ENCODE measurements around the gene PDZD2. TPM values are rescaled to one million over a fixed set of nuclear protein-coding genes. Genes with fewer than 3 reads are reported as not detected.

The PDZD2 gene
- total RNA-seq, 1 donor from 2014 or later = 23.3 TPM

DNA sequence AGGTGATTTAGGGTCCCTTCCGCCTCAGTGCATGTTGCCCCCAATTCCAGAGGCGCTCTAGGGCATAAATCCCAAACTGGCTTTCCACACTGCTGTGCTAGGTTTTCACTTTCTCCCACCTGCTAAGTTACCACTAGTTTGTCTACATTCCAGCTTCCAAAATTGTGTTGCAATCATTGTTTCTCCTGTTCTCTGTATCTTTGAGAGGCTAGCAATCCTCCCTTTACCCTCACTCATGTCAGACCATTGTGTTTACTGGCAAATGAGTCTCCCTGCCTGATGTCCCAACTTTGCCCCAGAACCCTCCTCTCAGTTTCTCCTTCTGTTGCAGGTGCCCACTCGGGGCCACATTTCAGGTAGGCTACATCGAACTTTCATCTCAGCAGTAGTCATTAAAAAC is 221.3 kb downstream of the PDZD2 start:
- Mint-ChIP-seq H3K4me1 (ENCODE audit: low read depth, unreplicated experiment) (peaks cover 12% of the 10 kb centered on the region), H3K27ac (ENCODE audit: unreplicated experiment) (no peak overlapping the region), H3K4me3 (ENCODE audit: unreplicated experiment) (no peak overlapping the region), H3K9me3 (ENCODE audit: unreplicated experiment) (peaks cover 12% of the 10 kb centered on the region), H3K36me3 (ENCODE audit: unreplicated experiment) (peaks cover 22% of the 10 kb centered on the region), H3K27me3 (ENCODE audit: unreplicated experiment) (peaks cover 1% of the 10 kb centered on the region)
- TF ChIP-seq, protein P1, sequence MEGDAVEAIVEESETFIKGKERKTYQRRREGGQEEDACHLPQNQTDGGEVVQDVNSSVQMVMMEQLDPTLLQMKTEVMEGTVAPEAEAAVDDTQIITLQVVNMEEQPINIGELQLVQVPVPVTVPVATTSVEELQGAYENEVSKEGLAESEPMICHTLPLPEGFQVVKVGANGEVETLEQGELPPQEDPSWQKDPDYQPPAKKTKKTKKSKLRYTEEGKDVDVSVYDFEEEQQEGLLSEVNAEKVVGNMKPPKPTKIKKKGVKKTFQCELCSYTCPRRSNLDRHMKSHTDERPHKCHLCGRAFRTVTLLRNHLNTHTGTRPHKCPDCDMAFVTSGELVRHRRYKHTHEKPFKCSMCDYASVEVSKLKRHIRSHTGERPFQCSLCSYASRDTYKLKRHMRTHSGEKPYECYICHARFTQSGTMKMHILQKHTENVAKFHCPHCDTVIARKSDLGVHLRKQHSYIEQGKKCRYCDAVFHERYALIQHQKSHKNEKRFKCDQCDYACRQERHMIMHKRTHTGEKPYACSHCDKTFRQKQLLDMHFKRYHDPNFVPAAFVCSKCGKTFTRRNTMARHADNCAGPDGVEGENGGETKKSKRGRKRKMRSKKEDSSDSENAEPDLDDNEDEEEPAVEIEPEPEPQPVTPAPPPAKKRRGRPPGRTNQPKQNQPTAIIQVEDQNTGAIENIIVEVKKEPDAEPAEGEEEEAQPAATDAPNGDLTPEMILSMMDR (IDR thresholded peaks at IDR 0.05; ENCODE audit: partially characterized antibody, unreplicated experiment) = no peak
- no peak for DNase-seq

DNA sequence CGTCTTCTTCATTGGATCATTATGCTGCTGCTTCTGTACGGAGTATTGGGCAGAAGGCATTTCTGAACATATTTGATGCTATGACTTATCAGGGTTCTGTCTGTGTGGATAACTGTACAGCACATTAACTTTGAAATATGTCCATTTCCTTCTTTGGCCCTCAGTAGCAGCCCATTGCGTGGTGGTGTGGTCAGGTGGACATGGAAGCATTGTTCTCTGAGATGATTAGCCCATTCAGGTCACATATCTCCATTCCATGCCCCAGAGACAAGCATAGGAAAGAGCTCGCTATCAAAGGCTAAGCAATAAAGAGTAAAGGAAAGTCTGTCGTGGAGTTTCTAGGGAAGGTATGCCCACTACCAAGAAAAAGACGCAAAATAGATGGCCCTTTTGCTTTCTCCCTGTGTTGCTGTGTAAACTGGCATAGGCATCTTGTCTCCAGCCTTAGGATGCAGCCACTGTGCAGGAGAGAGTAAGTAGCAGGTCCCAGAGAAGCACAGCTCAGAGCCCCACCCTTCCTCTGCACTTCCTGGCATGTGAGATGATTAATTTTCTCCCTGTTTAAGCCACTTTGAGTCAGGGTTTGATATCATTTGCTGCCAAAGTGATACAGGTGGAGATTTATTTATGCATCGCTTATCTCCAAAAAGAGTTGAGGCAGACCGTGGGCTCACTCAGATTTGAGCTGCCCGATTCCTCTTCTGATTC is 221.9 kb downstream of the PDZD2 start:
- DNase-seq = no peak
- Mint-ChIP-seq H3K27ac (ENCODE audit: unreplicated experiment) (no peak overlapping the region), H3K36me3 (ENCODE audit: unreplicated experiment) (peaks cover 22% of the 10 kb centered on the region)

DNA sequence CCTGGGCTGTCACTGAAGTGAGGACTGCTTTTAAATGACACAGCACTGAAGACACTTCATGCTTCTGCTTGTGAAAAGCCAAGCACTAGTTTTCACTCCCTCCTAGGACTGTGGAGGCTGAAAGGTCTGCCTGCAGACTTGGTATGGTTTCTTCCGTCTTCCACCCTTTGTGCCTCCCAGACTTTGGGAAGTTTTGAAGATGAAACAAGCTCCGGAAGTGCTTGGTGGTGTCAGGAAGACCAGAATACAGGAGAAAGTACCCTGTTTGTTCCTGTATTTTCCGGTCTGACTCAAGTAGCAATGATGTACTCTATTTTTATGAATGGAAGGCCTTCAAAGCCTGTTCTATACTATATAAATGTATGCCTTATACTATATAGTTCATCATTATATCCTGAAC is 222.7 kb downstream of the PDZD2 start:
- Mint-ChIP-seq H3K4me1 (ENCODE audit: low read depth, unreplicated experiment) (peaks cover 9% of the 10 kb centered on the region), H3K27ac (ENCODE audit: unreplicated experiment) (no peak overlapping the region), H3K4me3 (ENCODE audit: unreplicated experiment) (no peak overlapping the region), H3K9me3 (ENCODE audit: unreplicated experiment) (peaks cover 12% of the 10 kb centered on the region), H3K36me3 (ENCODE audit: unreplicated experiment) (peaks cover 22% of the 10 kb centered on the region), H3K27me3 (ENCODE audit: unreplicated experiment) (peaks cover under 1% of the 10 kb centered on the region)
- TF ChIP-seq, protein P1 (IDR thresholded peaks at IDR 0.05; ENCODE audit: partially characterized antibody, unreplicated experiment) = no peak
- no peak for DNase-seq

More for the DNA sequence above, 221.9 kb downstream of the PDZD2 start:
- peaks cover 12% of the 10 kb centered on the region for H3K9me3 Mint-ChIP-seq (ENCODE audit: unreplicated experiment)
- no peak overlapping the region for H3K4me3 Mint-ChIP-seq (ENCODE audit: unreplicated experiment)
- H3K27me3 Mint-ChIP-seq (ENCODE audit: unreplicated experiment) = peaks cover 1% of the 10 kb centered on the region
- TF ChIP-seq, protein P1 (IDR thresholded peaks at IDR 0.05; ENCODE audit: partially characterized antibody, unreplicated experiment) = no peak
- peaks cover 9% of the 10 kb centered on the region for H3K4me1 Mint-ChIP-seq (ENCODE audit: low read depth, unreplicated experiment)

DNA sequence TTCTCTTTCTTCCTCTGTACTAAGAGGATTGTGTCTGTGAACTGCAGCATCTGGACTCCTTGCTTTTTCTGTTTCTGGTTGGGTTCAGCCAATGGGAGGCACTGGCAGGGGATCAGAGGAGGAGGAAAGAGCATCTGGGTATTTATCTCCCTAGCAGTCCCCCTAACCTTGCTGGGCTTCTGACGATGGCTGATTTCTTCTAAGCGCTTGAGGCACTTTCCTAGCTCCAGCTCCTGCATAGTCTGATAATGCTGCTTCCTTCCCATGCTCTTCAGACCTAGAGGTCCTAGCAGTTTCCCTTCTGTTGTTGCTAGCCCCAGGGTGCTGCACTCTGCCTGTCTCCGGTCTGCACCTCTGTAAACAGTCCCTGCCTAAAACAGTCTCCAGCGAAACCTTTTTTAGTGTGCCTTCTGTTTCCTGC is 225.1 kb downstream of the PDZD2 start:
- peak overlapping the region; percentile 78 for H3K27ac Mint-ChIP-seq (ENCODE audit: unreplicated experiment)
- no peak for DNase-seq
- TF ChIP-seq, protein P1 (IDR thresholded peaks at IDR 0.05; ENCODE audit: partially characterized antibody, unreplicated experiment) = no peak
- H3K4me3 Mint-ChIP-seq (ENCODE audit: unreplicated experiment) = no peak overlapping the region
- H3K4me1 Mint-ChIP-seq (ENCODE audit: low read depth, unreplicated experiment) = peaks cover 9% of the 10 kb centered on the region
- peaks cover 12% of the 10 kb centered on the region for H3K9me3 Mint-ChIP-seq (ENCODE audit: unreplicated experiment)
- peaks cover 3% of the 10 kb centered on the region for H3K27me3 Mint-ChIP-seq (ENCODE audit: unreplicated experiment)
- peaks cover 15% of the 10 kb centered on the region for H3K36me3 Mint-ChIP-seq (ENCODE audit: unreplicated experiment)

DNA sequence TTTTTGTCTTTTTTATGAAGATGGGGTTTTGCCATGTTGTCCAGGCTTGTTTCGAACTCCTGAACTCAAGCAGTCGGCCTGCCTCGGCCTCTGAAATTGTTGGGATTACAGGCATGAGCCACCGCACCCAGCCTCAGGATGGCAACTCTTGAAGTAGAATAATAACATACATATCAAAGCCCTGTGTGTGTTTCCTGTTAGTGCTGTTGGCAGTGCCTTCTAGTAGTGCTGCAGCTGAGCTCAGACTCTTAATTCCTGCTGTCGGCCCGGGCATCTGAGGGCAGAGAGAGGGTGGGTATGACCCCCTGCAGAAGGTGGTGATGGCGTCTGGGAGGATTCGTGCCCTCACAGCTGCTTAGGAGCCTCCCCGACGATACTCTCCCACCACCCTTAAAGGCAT is 227.2 kb downstream of the PDZD2 start:
- no peak for DNase-seq
- Mint-ChIP-seq H3K4me1 (ENCODE audit: low read depth, unreplicated experiment) (peaks cover 9% of the 10 kb centered on the region), H3K4me3 (ENCODE audit: unreplicated experiment) (no peak overlapping the region), H3K27ac (ENCODE audit: unreplicated experiment) (no peak overlapping the region), H3K9me3 (ENCODE audit: unreplicated experiment) (peaks cover 2% of the 10 kb centered on the region), H3K36me3 (ENCODE audit: unreplicated experiment) (no peaks in the 10 kb centered on the region), H3K27me3 (ENCODE audit: unreplicated experiment) (peaks cover 3% of the 10 kb centered on the region)
- TF ChIP-seq, protein P1 (IDR thresholded peaks at IDR 0.05; ENCODE audit: partially characterized antibody, unreplicated experiment) = no peak

Measured in glutamatergic neuron (in vitro differentiated cells).